GM08714 (cell line): ENCODE results near the gene MRPL38.
A peak's percentile ranks its signal among the peaks of the same experiment; 100 is the strongest.
"Not testable (repeated sequence)": the region's sequence is repeated elsewhere in the genome, so short reads cannot be mapped to it uniquely, and the experiment has no call there.

Source experiments
- H3K4me3 ChIP-seq: fragments of 200-500 bp; sonication (Bioruptor generic); 2 replicates; pipeline ENCODE4 v1.5.1; 2014; ENCODE audit warnings: mild to moderate bottlenecking, low read length, inconsistent platforms
- ZNF274 ChIP-seq: IDR thresholded peaks from 2 replicates; pipeline ENCODE4 v1.6.1; 2012; ENCODE audit warnings: mild to moderate bottlenecking, low read depth, low read length

Gene MRPL38

GRCh38 chr17:75872434-75873351, 32.0 kb downstream of the MRPL38 start:
- TF ChIP-seq ZNF274 = no peak
- H3K4me3 ChIP-seq = no peak overlapping the region

GRCh38 chr17:75870228-75870627, 34.5 kb downstream of the MRPL38 start:
- not testable (repeated sequence) for H3K4me3 ChIP-seq

- no peak for TF ChIP-seq ZNF274
- H3K4me3 ChIP-seq = no peak overlapping the region
Observed at GRCh38 chr17:75869282-75870141, 35.2 kb downstream of the MRPL38 start.

- H3K4me3 ChIP-seq = not testable (repeated sequence)
Observed at GRCh38 chr17:75868730-75869281, 35.9 kb downstream of the MRPL38 start.

GRCh38 chr17:75865404-75866188, 39.1 kb downstream of the MRPL38 start:
- not testable (repeated sequence) for H3K4me3 ChIP-seq

- H3K4me3 ChIP-seq = not testable (repeated sequence)
Observed at GRCh38 chr17:75864887-75865286, 39.8 kb downstream of the MRPL38 start.

- no peak overlapping the region for H3K4me3 ChIP-seq
- no peak for TF ChIP-seq ZNF274
Observed at GRCh38 chr17:75864448-75864871, 40.2 kb downstream of the MRPL38 start.

GRCh38 chr17:75861927-75862317, 42.8 kb downstream of the MRPL38 start:
- TF ChIP-seq ZNF274 = no peak
- H3K4me3 ChIP-seq = no peak overlapping the region

GRCh38 chr17:75859358-75859757, 45.3 kb downstream of the MRPL38 start:
- not testable (repeated sequence) for H3K4me3 ChIP-seq

- no peak for TF ChIP-seq ZNF274
- H3K4me3 ChIP-seq = peak overlapping the region; percentile 79
Observed at GRCh38 chr17:75856062-75856756, 48.5 kb downstream of the MRPL38 start.

- H3K4me3 ChIP-seq = peak within 1 kb of the TSS; percentile 79
- TF ChIP-seq ZNF274 = no peak
Observed at GRCh38 chr17:75855310-75856061, 49.2 kb downstream of the MRPL38 start, which contains the start of gene WBP2. WBP2 (minus strand) TSS chr17:75855335; CDS start chr17:75855297, 38 bp downstream.

GRCh38 chr17:75854881-75855309, 49.8 kb downstream of the MRPL38 start:
- peak overlapping the region; percentile 59 for H3K4me3 ChIP-seq
- TF ChIP-seq ZNF274 = no peak
